Esophagus squamous epithelium (tissue), 4 donors: Measurements from ENCODE around the gene RASSF10.

ENCODE experiments used
- CTCF ChIP-seq, 6 experiments: fragments of 450-650 bp in 4 of 6; fragments of 200-600 bp in 2 of 6; sonication (generic) in 2 of 6; IDR thresholded peaks; one replicate each; pipeline ENCODE4 v1.5.1; 2016 to 2019; ENCODE audit warnings: antibody characterized with exemption in 6 of 6, mild to moderate bottlenecking in 4 of 6, moderate library complexity in 4 of 6
- POLR2A ChIP-seq, 4 donors: fragments of 450-650 bp; IDR thresholded peaks; one replicate each; pipeline ENCODE4 v1.6.1; 2017; ENCODE audit warnings: antibody characterized with exemption in 4 of 4, mild to moderate bottlenecking in 4 of 4, moderate library complexity in 3 of 4

GRCh38 chr11:12962306-12962705 lies 46.8 kb upstream of the RASSF10 start:
- TF ChIP-seq CTCF (IDR thresholded peaks at IDR 0.05), result no peak
- TF ChIP-seq POLR2A (IDR thresholded peaks at IDR 0.05), result no peak
